HCEC 1CT (cell line): ENCODE measurements around the gene RFX5.
"Not testable (repeated sequence)": the region's sequence is repeated elsewhere in the genome, so short reads cannot be mapped to it uniquely, and the experiment has no call there.

ENCODE experiments used
- DNase-seq: peaks from one replicate; pipeline ENCODE4 v3.0.0-alpha.2; 2017

RFX5 gene

DNA sequence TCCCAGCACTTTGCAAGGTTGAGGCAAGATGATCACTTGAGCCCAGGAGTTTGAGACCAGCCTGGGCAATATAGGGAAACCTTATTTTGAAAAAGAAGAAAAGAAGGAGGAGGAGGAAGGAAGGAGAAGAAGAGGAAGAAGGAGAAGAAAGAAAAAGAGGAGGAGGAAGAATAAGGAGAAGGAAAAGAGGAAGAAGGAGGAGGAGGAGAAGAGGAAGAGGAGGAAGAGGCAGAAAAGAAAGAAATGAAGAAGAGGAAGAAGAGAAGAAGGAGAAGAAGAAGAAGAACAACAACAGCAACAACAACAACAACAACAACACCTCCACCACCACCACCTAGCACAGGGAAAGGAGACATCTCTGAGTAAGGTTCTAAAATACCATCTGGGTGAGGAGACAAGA, 14.8 kb upstream of the RFX5 start:
- no peak for DNase-seq

DNA sequence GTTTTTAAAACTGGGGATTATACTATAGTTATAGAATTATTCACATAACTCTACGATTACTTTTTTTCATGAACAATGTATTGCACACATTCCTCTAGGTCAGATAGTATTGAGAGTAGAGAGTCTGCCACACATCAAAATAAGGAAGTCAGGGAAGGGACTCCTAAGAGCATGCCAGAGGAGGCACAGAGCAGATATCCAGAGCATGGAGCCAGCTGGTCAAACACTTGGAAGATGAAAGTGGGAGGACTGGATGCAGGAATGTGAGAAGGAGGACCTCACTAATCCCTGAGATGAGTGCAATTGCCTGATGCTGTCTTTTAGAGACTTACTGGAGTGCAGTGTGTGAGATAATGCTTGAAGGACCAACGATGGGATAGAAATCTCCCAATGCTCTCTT, 9.6 kb upstream of the RFX5 start:
- no peak for DNase-seq

DNA sequence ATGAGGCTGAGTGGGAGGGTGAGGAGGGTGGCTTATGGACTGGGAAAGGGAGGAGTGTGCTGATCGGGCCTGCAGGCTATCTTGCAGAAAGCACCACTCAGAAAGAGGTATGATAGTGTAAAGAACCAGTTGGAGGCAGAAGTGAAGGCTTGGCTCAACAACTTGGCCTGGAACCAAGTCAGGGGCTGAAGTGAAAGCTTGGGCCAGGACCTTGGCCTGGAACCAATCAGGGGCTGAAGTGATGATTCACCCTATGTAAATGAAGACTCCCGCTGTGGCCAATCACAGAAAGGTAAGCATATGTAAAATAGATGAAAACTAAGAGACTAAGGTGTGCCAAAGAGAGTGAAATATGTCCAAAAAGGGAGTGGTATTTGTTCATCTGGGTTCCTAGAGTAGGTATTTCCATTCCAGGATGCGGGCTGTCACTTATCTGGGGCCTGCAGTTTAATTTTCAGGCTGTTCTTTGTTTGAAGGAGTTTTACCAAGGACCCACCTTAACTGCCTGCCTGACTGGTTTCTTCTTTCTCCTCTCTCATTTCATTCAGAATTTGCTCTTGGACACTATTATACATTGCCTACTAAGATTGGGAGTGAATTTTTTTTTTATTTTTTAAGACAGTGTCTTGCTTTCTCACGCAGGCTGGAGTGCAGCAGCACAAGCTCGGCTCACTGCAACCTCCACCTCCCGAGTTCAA, 5.1 kb upstream of the RFX5 start:
- no peak for DNase-seq

DNA sequence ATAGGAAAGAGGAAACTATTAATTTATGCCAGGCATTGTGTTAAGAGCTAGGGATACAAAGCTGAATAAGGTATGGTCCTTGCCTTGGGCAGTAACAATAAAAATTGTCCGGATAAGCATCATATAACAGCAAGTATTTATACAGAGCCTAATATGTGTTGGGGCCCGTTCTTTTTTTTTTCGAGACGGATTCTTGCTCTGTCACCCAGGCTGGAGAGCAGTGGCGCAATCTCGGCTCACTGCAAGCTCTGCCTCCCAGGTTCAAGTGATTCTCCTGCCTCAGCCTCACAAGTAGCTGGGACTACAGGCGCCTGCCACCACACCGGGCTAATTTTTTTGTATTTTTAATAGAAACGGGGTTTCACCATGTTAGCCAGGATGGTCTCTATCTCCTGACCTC, 3.3 kb upstream of the RFX5 start:
- DNase-seq, result not testable (repeated sequence)

DNA sequence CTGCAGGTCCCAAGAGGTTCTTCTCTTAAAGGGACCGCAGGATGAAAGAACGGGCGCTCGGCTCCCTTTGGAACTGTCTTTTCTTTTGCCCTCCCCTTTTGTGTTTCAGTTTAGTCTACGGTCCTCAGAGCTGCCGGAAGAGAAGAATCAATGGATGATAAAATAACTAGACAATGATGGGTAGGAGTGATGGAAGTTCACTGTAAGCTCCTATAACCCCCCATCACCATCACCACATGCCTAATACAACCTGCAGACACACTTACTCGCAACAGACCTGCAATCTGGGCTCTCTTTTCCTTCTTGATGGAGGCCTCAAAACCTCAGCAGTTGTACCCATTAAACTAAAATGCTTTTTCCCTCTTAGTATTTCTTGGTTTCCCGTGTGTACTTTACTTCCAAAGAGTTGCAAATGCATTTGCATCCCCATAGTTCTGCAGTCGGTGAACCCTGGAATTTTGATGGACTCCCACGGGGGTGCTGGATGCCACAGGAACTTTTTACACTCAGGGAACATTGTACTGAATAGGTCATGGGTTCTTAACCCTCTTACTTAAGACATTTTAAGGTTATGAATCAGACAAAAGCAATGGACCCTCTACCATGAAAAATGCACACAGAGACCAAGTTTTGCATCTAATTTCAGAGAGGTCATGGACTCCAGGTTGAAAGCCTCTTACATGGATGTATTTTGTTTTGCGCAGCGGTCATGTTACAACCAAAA, 633 bp upstream of the RFX5 start:
- peak; percentile 42 for DNase-seq

DNA sequence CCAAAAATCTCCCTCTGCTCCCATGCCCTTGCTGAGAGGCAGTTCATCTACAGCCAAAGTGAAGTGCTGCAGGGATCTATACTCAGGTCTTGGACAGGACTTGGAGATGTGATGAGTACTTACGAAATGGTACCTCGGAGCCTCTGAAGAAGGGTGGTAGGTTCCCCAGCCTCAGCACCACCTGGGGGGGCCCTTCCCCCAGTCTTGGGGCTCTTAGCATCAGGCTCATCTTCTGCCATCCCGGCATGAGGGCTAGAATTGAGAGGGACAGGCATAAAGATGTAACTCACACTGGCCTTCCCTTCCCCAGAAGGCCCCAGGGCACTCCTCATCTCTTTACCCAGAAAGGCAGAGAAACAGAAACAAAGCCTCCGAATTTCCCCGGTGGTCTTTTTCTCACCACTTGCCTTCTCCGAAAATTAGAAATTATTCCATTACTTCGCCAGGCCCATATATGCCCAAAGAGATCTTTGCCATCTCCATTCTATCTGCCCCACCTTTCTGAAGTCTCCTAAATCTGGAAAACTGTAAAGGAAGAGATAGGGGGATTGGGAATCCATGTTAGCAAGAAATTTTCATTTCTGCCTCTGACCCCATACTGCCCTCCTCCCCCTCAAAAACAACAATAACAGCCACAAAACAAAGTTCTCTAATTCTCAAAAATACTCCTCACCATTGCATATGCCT, 827 bp downstream of the RFX5 start:
- DNase-seq, result no peak

DNA sequence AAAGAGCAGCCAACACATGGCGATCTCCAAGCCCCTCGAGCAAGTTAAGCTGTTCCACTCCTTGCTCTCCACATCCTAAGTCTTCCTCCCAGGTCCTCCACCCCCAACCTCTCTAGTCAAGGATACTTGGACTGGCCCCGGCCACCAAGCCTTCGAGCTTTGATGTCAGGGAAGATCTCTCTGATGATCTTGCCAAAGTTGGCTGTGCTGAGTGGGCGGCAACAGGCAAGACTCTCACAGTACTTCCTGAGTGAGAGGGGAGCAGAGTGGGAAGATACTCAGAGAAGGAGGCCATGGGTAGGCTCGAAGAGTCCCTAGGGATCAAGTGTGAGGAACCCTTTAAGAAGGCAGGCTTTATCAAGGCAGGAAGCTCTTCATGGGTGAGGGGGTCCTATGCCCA, 2.8 kb downstream of the RFX5 start:
- DNase-seq, result no peak

DNA sequence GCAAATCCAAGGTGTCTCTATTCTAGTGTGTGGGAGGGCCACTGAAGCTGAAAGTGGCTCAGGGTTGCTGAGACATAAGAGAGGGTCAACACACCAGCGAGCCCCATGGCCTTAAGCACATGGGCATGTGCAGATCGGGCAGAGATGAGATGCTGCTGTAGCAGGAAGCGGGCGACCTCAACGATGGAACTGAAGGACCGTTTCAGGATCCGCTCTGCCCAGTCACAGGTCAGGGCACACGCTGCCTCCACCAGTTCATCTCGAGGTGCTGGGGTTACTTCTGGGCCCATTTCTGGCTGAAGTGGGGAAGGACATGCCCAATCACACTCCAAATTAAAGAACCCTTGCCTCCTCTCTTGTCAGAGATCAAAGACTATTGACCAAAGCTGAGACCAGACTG, 3.5 kb downstream of the RFX5 start:
- no peak for DNase-seq

DNA sequence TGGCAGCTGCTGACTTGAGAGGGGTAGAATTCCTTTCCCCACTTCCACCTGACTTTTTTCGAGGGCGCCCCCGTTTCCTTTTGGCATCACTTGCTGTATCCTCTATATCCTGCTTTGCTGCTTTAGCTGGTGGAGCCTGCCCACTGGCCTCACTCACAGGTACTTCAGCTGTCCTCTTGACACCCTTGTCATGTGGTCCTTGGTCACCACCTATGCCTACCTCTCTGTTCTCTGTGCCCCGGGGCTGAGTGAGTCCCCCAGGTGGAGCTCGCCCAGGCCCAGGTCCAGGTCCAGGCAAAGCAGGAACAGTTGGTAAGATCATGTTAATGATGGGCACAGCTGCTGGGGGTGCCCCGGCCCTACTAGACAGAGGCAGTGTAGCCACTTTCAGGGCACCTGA, 4.5 kb downstream of the RFX5 start:
- DNase-seq, result no peak

DNA sequence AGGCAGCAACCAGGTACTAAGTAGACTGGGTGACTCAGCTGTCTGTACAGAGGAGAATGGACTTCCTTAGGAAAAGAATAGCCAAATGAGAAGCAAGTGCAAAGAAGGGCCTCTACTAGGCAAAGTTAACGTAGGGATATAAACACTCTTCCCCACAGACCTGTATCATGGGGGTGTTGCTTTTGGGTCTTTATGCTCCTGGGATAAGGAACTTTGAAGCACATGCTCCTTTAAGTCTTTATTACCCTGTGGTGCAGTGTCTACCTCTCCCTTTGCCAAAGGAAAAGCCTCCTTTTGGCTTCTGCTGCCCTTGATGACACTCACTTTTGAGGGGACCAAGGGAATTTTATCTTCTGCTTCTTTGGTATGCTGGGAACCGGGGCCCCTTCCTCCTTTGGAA, 5.0 kb downstream of the RFX5 start:
- no peak for DNase-seq

DNA sequence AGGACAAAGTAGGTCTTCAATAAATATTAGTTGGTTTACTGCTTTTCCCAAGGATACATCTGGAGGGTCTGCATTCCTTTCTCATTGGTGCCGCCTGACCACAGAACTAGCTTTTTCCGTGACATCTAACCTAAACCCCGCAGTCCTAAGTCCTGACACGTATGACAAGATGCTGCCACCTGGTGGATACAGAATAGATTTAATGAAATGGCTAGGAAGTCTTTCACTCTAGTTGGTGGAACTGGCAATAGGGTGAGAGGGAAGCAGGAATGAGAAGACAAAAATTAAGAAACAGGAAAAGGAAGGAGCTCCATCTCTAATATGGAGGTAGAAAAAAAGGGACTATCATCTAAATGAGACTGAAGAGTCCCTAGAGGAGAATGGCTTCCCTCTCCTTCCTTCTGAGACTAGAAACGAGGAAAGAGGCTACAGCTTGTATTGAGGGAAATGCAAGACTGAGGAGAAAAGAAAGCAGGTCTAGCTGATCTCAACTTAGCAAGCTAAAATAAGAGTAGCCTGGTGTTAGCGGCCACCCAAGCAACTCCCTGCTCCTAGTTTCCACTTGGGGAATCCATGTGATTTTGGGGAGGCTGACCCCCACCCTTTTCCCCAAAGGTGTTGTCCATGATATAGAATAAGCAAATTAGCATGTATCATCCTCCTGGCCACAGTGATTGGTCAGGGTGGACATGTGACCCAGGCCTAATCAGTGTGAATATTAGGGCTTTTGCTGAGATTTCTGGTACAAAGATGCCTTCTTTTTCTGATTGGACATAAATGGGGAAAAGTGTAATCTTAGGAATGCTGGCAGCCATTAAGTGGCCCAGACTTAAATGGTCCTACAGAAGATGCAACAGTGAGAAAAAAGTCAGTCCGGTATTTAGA, 5.9 kb downstream of the RFX5 start:
- DNase-seq, result peak; percentile 86

DNA sequence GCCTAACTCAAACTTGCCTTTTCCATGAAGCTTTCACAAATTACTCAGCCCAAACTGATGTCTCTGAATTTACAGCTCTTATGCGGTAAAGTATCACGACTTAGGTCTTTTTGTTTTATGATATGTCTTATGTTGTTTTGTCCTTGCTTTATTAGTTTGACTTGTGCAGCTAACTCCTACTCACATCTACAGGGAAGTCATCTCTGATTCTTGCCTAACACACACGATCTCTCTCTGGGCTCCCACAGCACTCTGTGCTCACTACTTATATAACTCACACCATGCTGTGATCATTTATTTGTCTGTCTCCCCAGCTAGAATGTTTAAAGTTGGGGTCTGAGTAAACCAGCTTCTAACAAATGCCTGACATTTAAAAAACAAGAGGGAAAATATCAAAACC, 10.5 kb downstream of the RFX5 start:
- no peak for DNase-seq

DNA sequence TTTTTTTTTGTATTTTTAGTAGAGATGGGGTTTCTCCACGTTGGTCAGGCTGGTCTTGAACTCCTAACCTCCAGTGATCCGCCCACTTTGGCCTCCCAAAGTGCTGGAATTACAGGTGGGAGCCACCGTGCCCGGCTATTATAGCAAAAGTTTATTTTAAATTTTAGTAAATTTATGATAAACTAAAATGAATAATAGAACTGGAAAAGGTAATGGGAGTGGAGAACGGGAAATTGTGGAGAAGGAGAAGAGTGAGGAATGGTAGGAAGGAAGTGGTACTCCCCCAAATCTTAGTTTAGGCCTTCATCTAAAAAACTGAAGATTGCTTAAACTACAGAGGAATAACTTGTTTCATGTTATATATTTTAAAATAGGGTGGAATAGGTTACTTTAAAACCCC, 12.2 kb downstream of the RFX5 start:
- DNase-seq, result no peak

DNA sequence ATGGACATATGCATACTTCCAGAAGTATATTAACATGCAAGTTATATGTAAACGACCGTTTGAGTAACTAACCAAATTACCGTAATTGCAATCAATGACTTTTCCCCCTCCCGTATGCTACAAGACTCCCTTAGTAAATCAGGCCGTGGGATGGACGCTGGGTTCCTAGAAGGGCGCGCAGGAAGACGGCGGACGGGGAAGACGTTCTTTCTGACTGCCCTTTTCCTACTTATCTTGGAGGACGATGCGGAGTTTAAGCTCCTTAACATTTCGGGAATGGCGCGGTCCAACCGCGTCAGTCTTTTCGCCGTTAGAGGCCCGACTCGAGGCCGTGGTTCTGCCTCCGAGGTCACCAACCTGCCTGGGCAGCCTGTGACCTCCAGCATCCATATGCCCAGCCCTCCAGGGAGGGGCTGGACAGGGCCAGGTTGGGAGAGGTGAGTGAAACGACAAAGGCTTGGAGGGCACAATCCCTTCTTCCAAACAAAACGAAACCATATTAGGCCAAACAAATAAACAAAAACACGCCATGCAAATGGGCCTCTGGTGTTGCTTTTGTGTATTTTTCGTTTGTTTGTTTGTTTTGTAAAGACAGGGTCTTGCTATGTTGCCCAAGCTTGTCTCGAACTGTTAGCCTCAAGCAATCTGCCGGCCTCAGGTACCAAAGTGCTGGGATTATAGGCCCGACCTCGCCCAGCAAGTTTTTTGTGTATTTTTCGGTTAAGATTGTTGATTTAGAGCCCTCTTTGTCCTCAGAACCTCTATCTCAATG, 19.0 kb downstream of the RFX5 start:
- DNase-seq, result peak; percentile 33

DNA sequence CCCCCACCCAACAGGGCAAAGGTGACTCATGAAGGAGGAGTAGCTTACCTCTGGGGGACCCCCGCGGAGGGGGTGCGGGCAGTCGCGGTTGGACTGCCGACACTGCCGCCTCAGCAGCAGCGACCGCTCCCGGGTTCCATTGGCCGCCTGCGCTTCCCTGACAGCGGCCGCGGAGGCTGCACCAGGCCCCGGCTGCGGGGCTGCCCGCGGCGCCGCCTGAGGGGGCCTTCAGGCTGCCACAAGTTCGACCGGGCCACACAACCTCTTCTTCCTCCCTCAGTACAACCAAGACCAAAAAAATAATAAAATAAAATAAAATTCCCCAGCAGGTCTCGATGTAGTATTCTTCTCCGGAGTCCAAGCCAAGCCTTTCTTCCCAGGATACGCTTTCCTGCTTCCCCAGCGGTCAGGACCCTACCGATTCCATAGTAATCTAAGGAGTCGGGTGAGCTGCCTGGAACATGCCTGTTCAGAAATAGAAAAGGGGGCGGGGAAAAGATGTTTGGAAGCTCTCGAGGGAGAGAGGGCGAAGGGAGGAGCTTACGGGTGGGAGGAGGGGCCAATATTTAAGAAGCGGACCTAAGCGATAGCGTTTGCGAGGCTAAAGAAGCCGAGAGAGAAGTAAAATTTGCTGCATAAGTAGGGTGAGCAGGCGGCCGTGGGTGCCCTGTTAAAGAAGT, 19.7 kb downstream of the RFX5 start, which contains the start of gene PI4KB:
PI4KB (minus strand) TSS at position 194 of the 680 bp plus-strand sequence. CDS start 10,935 bp downstream, outside the sequence.
- peak; percentile 98 for DNase-seq

DNA sequence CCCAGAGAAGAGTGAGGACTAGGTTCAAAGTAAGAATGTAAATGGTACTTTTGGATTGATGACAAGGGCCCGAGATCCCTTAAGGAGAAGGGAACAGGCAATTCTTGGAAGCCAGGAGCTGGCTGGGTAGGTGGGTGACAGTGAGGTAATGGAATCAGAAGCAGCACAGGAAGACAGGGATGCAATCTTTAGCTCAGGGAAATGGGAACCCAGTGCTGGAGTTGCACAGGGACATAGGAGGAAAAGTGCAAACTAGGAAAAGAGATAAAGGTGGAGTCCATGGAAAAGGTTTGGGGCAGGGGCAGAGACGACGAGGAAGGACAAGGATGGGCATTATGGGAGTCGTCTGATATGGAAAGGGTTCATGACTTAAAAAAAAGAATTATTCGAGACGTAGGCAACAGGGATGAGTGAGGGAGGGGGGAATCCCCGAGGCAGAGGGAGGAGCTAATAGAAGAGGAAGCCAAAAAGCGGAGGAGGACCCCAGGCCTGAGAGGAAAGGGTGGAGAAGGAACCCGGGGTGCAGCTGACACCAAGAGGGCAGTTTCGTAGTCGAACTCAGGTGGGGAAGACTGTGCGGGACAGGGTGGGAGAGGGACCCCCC, 20.3 kb downstream of the RFX5 start:
- peak; percentile 43 for DNase-seq

DNA sequence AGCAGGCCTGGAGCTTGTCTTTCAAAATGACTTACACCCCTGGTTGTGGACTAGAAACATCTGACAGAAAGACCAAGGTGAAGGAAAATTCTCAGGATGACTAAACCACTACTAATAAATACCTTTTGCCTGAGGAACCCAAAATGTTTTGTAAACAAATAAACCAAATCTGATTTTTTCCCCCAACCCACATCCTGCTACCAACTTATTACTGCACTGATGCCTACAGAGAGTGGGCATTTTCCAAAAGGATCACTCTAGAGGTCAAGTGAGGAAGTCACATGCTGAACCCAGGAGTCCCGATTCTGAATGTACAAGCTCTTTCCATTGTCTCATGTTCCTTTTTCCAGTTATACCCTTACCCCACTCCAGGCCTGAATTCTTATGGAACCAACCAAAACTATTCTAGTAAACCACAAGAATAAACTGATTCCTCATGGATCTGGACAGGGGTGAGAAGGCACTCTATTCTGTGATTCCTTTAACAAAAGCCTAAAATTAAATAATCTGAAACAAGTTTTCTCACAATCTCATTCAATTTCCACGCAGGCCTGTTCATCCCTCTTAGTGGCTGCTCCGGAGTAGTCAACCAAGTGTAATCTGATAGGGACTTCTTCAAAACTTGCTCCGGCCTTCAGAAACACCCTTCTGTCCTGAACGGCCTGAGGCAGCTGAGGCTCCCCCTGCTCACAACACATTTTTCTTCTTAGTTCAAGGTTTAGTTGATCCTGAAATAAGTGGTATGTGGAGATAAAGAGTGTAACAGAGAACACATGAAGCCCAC, 21.2 kb downstream of the RFX5 start:
- DNase-seq, result peak; percentile 43

DNA sequence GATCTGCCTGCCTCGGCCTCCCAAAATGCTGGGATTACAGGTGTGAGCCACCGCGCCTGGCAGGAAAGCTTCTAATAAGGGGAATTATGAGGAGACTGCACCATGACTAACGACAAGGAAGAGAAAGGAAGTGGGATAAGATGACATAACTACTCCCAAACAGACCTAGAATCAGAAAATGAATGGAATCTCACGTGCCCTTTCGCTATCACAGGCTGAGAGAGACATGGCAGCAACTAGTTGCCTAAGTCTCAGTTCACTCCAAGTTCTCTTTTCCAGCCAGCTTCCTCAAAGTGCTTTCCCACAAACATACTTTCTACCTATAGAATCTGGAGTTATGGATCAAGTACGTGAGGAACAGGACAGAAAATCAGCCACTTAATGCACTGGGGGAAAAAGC, 21.8 kb downstream of the RFX5 start:
- no peak for DNase-seq

DNA sequence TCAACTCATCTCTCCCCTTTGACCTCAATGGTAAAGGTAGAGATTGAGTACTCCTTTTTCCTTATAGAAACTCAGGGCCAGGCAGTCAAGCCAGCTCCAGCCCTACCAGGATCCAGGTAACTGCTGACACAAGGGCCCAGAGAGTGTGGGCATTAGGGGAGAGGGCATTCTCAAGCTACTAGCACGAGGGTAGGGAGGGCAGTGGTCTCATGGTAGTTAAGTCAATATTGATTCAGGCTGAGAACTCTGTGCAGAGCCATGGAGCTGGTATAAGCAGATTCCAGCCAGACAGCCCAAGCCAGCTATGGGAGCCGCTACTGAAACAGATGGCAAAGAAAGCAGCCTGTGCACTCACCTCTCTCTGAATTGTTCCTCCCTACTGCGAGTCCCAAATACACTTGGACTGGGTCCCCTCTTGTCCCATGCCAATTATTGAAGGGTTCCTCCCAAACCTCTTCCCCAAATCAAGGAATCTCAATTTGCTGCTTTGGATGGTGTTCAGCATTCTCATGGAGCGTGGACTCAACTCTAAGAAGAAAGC, 22.6 kb downstream of the RFX5 start:
- no peak for DNase-seq

DNA sequence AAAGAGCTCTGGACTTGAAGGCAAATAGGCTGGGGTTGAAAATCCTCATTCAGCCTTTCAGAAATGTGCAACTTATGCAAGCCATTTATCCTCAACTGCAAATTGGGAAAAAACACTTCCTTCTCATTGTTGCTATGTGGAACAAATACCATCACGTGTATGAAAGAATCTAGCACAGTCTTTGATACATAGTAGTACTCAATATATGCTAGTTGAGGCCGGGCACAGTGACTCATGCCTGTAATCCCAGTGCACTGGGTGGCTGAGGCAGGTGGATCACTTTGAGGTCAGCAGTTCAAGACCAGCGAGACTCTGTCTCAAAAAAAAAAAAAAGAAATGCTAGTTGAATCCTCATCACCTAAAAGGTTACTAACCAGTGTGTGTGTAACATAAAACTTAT, 28.1 kb downstream of the RFX5 start:
- no peak for DNase-seq
